Endodermal cell (in vitro differentiated cells): ENCODE results near the gene DICER1. TPM values are rescaled to one million over a fixed set of nuclear protein-coding genes. Genes with fewer than 3 reads are reported as not detected.

Experiments used
- DNase-seq: peaks from one replicate; pipeline ENCODE4 v3.0.0-alpha.2; 2017
- H3K27ac ChIP-seq: 2 replicates; pipeline ENCODE4 v1.5.1; 2013; ENCODE audit warnings: mild to moderate bottlenecking, low read depth, low read length, moderate library complexity
- H3K27me3 ChIP-seq: 2 replicates; pipeline ENCODE4 v1.6.1; 2013; ENCODE audit warnings: mild to moderate bottlenecking, low read length, moderate library complexity; ENCODE audit not compliant: insufficient read depth, control insufficient read depth, poor library complexity, severe bottlenecking
- H3K36me3 ChIP-seq: 2 replicates; pipeline ENCODE4 v1.7.0; 2013; ENCODE audit warnings: mild to moderate bottlenecking, low read length, moderate library complexity; ENCODE audit not compliant: control insufficient read depth, insufficient read depth
- H3K4me1 ChIP-seq: one replicate; pipeline ENCODE4 v1.7.0; 2013; ENCODE audit warnings: low read length; ENCODE audit not compliant: control insufficient read depth, insufficient read depth
- H3K4me3 ChIP-seq: 2 replicates; pipeline ENCODE4 v1.5.1; 2013; ENCODE audit warnings: mild to moderate bottlenecking, low read length, moderate library complexity
- H3K9ac ChIP-seq: 2 replicates; pipeline ENCODE4 v1.6.1; 2013; ENCODE audit warnings: mild to moderate bottlenecking, low read length, moderate library complexity; ENCODE audit not compliant: poor library complexity, severe bottlenecking; ENCODE audit errors: extremely low read depth
- H3K9me3 ChIP-seq: 2 replicates; pipeline ENCODE4 v1.6.1; 2013; ENCODE audit warnings: mild to moderate bottlenecking, low read length, moderate library complexity; ENCODE audit not compliant: control insufficient read depth
- H3K27ac Mint-ChIP-seq: 2 replicates; pipeline ENCODE4 v1.8.0; 2020; ENCODE audit warnings: mixed read lengths
- H3K27me3 Mint-ChIP-seq: 2 replicates; pipeline ENCODE4 v1.8.0; 2021; ENCODE audit warnings: mild to moderate bottlenecking, mixed read lengths; ENCODE audit not compliant: insufficient read depth
- H3K36me3 Mint-ChIP-seq: 2 replicates; pipeline ENCODE4 v1.8.0; 2020; ENCODE audit warnings: low read depth, mixed read lengths
- H3K4me1 Mint-ChIP-seq: 2 replicates; pipeline ENCODE4 v1.8.0; 2020; ENCODE audit warnings: mixed read lengths
- H3K4me3 Mint-ChIP-seq: 2 replicates; pipeline ENCODE4 v1.8.0; 2020; ENCODE audit warnings: mild to moderate bottlenecking, moderate library complexity, mixed read lengths
- H3K9me3 Mint-ChIP-seq: 2 replicates; pipeline ENCODE4 v1.8.0; 2020; ENCODE audit warnings: mild to moderate bottlenecking, mixed read lengths
- WGBS, 2 experiments: methylation state at CpG; one replicate each; pipeline versions ENCODE4 v1.1.5 to v1.1.7; 2013; ENCODE audit warnings: missing lambda C conversion rate in 2 of 2, mixed read lengths in 1 of 2; ENCODE audit not compliant: insufficient coverage in 1 of 2, insufficient read length in 1 of 2; 5-methylcytosine and 5-hydroxymethylcytosine counted together
- total RNA-seq, 2 donors: library from RNA; stranded (reverse); fragmentation: NEBNext Ultra II Directional in 1 of 2; extraction: Animal tissue kit (Norgen Biotek cat#: 25700) in 1 of 2; gene quantifications; 2 replicates in 1 of 2; 3 replicates in 1 of 2; pipeline ENCODE4 v1.2.1, GENCODE V29; 2021
- TF ChIP-seq, protein P1 (sequence below): fragments of 200-600 bp; sonication (generic); conservative IDR thresholded peaks from 2 replicates; pipeline ENCODE4 v1.5.0; 2021; ENCODE audit warnings: antibody characterized with exemption, mild to moderate bottlenecking

Gene DICER1
- total RNA-seq, 2 donors from 2014 or later, result 66.1 to 69.2 TPM

DNA sequence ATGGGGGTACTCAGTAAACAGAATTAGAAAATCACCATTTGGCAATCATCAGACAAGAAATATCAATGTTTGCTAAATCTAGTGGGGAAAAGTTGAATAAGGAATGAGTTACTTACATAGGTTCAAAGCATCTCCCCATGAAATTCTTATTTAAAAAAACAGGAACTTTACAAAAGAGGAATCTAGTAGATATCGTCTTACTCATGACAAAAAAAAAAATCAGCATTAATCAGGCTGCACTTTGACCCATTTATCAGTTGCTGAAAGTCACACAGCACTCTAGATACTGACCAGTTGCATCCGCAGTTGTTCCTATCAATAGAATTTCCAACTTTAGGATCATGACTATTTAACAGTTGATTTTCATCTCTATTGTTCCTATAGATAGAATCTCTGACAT lies 5.8 kb upstream of the DICER1 start:
- Mint-ChIP-seq H3K9me3 (peaks cover 36% of the 10 kb centered on the region), H3K36me3 (peaks cover 18% of the 10 kb centered on the region), H3K4me1 (peaks cover 32% of the 10 kb centered on the region), H3K4me3 (peak overlapping the region; percentile 1), H3K27me3 (peaks cover 2% of the 10 kb centered on the region), H3K27ac (peak overlapping the region; percentile 56)
- WGBS, 2 experiments, result 65 to 100% methylated on average over 1 to 2 of the region's 2 CpGs
- no peaks in the 10 kb centered on the region for H3K36me3 ChIP-seq
- H3K27me3 ChIP-seq, result no peaks in the 10 kb centered on the region
- peak overlapping the region; percentile 25 for H3K4me3 ChIP-seq
- H3K4me1 ChIP-seq, result peaks cover 14% of the 10 kb centered on the region
- peaks cover 32% of the 10 kb centered on the region for H3K9me3 ChIP-seq
- no peak for DNase-seq
- TF ChIP-seq, protein P1, sequence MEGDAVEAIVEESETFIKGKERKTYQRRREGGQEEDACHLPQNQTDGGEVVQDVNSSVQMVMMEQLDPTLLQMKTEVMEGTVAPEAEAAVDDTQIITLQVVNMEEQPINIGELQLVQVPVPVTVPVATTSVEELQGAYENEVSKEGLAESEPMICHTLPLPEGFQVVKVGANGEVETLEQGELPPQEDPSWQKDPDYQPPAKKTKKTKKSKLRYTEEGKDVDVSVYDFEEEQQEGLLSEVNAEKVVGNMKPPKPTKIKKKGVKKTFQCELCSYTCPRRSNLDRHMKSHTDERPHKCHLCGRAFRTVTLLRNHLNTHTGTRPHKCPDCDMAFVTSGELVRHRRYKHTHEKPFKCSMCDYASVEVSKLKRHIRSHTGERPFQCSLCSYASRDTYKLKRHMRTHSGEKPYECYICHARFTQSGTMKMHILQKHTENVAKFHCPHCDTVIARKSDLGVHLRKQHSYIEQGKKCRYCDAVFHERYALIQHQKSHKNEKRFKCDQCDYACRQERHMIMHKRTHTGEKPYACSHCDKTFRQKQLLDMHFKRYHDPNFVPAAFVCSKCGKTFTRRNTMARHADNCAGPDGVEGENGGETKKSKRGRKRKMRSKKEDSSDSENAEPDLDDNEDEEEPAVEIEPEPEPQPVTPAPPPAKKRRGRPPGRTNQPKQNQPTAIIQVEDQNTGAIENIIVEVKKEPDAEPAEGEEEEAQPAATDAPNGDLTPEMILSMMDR, result no peak
- H3K9ac ChIP-seq, result no peak overlapping the region
- no peak overlapping the region for H3K27ac ChIP-seq

DNA sequence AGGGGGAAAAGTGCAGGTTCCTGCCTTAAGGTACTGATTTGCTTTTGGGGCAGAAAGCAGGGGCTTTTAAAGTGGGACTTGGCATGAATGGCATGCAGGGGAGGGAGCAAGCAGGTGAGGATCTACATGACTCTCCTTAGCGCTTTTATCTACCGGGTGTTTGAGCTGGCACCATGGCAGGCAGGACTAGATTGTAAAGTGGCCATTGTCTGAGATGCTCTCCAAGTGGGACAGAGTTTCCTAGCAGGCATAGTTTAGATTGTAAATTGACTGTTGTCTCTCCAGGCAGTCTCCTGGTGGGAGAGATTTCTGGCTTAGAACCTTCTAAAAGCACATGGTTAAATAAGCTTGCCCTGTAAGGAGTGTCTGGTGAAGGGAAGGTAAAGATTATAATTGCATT lies 5.3 kb upstream of the DICER1 start:
- Histone ChIP-seq H3K9me3 (peaks cover 27% of the 10 kb centered on the region), H3K4me3 (peak overlapping the region; percentile 25), H3K36me3 (no peaks in the 10 kb centered on the region), H3K9ac (no peak overlapping the region), H3K27ac (no peak overlapping the region), H3K27me3 (no peaks in the 10 kb centered on the region), H3K4me1 (peaks cover 14% of the 10 kb centered on the region)
- Mint-ChIP-seq H3K4me1 (peaks cover 33% of the 10 kb centered on the region), H3K27me3 (peaks cover 2% of the 10 kb centered on the region), H3K36me3 (peaks cover 13% of the 10 kb centered on the region), H3K4me3 (peak overlapping the region; percentile 1), H3K27ac (peak overlapping the region; percentile 56), H3K9me3 (peaks cover 31% of the 10 kb centered on the region)
- WGBS, 2 experiments, result 10 to 12% methylated on average over 2 of the region's 2 CpGs
- DNase-seq, result peak; percentile 76
- TF ChIP-seq, protein P1, result no peak

DNA sequence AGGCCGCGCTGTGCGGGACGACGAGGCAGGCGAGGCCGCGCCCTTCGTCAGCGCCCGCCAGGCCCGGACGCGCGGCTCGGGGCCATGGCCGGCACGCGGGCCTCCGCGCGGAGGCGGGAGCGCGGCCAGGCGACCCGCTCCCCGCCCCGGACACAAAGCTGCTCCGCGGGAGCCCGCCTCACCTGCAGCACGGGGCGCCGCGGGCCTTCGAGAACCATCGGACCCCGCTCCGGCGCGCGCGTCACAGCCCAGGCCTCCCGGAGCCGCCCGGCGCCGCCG lies 342 bp downstream of the DICER1 start:
- peak overlapping the region; percentile 89 for H3K4me3 Mint-ChIP-seq
- no peaks in the 10 kb centered on the region for H3K27me3 ChIP-seq
- H3K36me3 ChIP-seq, result peaks cover 4% of the 10 kb centered on the region
- H3K36me3 Mint-ChIP-seq, result peaks cover 4% of the 10 kb centered on the region
- H3K27ac ChIP-seq, result peak overlapping the region; percentile 46
- peaks cover 43% of the 10 kb centered on the region for H3K4me1 Mint-ChIP-seq
- H3K9me3 Mint-ChIP-seq, result no peaks in the 10 kb centered on the region
- H3K27me3 Mint-ChIP-seq, result no peaks in the 10 kb centered on the region
- DNase-seq, result no peak
- no peak overlapping the region for H3K27ac Mint-ChIP-seq
- TF ChIP-seq, protein P1, result no peak
- H3K9ac ChIP-seq, result peak overlapping the region; percentile 72
- peaks cover 17% of the 10 kb centered on the region for H3K4me1 ChIP-seq
- no peaks in the 10 kb centered on the region for H3K9me3 ChIP-seq
- WGBS, 2 experiments, result 0% methylated on average over 31 to 50 of the region's 50 CpGs
- peak overlapping the region; percentile 96 for H3K4me3 ChIP-seq
